Measurements from ENCODE around the gene SLC30A10.

SLC30A10 gene

GRCh38 chr1:219958875-219959417 lies 30.6 kb upstream of the SLC30A10 start:
- TF ChIP-seq SIN3A (IDR thresholded peaks at IDR 0.05; ENCODE audit: borderline replicate concordance, insufficient read depth, low read length) (no peak), FOXP2 (optimal IDR thresholded peaks at IDR 0.05; ENCODE audit: borderline replicate concordance, extremely low read depth, extremely low read length, insufficient read depth) (no peak), POLR2AphosphoS5 (IDR thresholded peaks at IDR 0.05; ENCODE audit: low read depth, low read length) (no peak), TAF1 (IDR thresholded peaks at IDR 0.05; ENCODE audit: borderline replicate concordance, insufficient read depth, low read length) (no peak), REST (IDR thresholded peaks at IDR 0.05; ENCODE audit: insufficient read depth in 1 of 2, low read depth in 2 of 2, low read length in 2 of 2) (no peak)

GRCh38 chr1:219954736-219955421 lies 26.5 kb upstream of the SLC30A10 start:
- no peak for TF ChIP-seq TAF1 (IDR thresholded peaks at IDR 0.05; ENCODE audit: borderline replicate concordance, insufficient read depth, low read length)
- no peak for TF ChIP-seq FOXP2 (optimal IDR thresholded peaks at IDR 0.05; ENCODE audit: borderline replicate concordance, extremely low read depth, extremely low read length, insufficient read depth)
- TF ChIP-seq SIN3A (IDR thresholded peaks at IDR 0.05; ENCODE audit: borderline replicate concordance, insufficient read depth, low read length), result no peak
- no peak for TF ChIP-seq REST (IDR thresholded peaks at IDR 0.05; ENCODE audit: insufficient read depth in 1 of 2, low read depth in 2 of 2, low read length in 2 of 2)
- TF ChIP-seq POLR2AphosphoS5 (IDR thresholded peaks at IDR 0.05; ENCODE audit: low read depth, low read length), result no peak

- TF ChIP-seq POLR2AphosphoS5 (IDR thresholded peaks at IDR 0.05; ENCODE audit: low read depth, low read length), result no peak
- no peak for TF ChIP-seq TAF1 (IDR thresholded peaks at IDR 0.05; ENCODE audit: borderline replicate concordance, insufficient read depth, low read length)
- TF ChIP-seq FOXP2 (optimal IDR thresholded peaks at IDR 0.05; ENCODE audit: borderline replicate concordance, extremely low read depth, extremely low read length, insufficient read depth), result no peak
- no peak for TF ChIP-seq REST (IDR thresholded peaks at IDR 0.05; ENCODE audit: insufficient read depth in 1 of 2, low read depth in 2 of 2, low read length in 2 of 2)
- no peak for TF ChIP-seq SIN3A (IDR thresholded peaks at IDR 0.05; ENCODE audit: borderline replicate concordance, insufficient read depth, low read length)
Observed at GRCh38 chr1:219954052-219954451, 25.7 kb upstream of the SLC30A10 start.

- TF ChIP-seq REST (IDR thresholded peaks at IDR 0.05; ENCODE audit: insufficient read depth in 1 of 2, low read depth in 2 of 2, low read length in 2 of 2), result no peak
- no peak for TF ChIP-seq SIN3A (IDR thresholded peaks at IDR 0.05; ENCODE audit: borderline replicate concordance, insufficient read depth, low read length)
Observed at GRCh38 chr1:219952361-219952760, 24.0 kb upstream of the SLC30A10 start.
